ENCODE measurements around the gene DOCK6.

The DOCK6 gene

DNA sequence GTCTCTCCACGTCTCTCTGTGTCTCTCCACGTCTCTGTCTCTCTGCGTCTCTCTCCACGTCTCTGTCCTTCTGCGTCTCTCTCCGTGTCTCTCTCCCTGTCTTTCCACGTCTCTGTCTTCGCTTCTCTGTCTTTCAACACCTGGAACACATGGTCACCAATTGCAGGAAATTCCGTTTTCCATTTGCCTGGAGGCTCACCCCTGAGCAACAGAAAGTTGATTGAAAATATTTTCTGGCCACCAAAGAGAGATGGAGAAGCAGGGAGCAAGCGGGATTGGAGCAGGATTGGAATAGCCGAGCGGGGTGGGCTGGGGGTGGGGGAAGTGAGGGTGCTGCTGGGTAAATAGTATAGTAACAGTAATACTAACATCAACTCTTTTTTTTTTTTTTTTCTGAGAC is 66.6 kb downstream of the DOCK6 start:
- TF ChIP-seq CTCF (IDR thresholded peaks at IDR 0.05; ENCODE audit: low read depth, low read length), result no peak
- DNase-seq (ENCODE audit: extremely low read depth, low read depth), result no peak

GRCh38 chr19:11194656-11195558 is 67.4 kb downstream of the DOCK6 start:
- DNase-seq (ENCODE audit: extremely low read depth, low read depth), result no peak
- no peak for TF ChIP-seq CTCF (IDR thresholded peaks at IDR 0.05; ENCODE audit: low read depth, low read length)

DNA sequence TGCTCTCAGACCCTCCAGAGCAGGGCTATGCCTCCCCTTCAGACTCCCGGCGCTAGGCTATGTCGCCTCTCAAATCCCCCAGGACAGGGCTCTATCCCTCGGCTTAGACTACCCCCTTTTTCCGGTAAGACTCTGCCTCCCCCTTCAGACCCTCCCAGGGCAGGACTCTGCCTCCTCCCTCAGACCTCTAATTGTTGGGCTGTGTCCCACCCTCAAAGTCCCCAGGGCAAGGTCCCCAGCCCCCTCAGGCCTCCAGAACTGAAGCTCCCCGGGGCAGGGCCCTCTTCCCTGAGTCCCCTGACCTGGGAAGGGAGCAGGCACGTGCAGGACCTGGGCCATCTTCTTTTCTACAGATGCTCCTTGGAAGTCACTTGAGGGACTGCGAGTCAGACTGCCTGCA is 68.2 kb downstream of the DOCK6 start:
- no peak for DNase-seq (ENCODE audit: extremely low read depth, low read depth)
- TF ChIP-seq CTCF (IDR thresholded peaks at IDR 0.05; ENCODE audit: low read depth, low read length), result no peak

GRCh38 chr19:11192957-11193939 is 69.1 kb downstream of the DOCK6 start:
- TF ChIP-seq CTCF (IDR thresholded peaks at IDR 0.05; ENCODE audit: low read depth, low read length), result no peak
- DNase-seq (ENCODE audit: extremely low read depth, low read depth), result no peak

- no peak for DNase-seq (ENCODE audit: extremely low read depth, low read depth)
- no peak for TF ChIP-seq CTCF (IDR thresholded peaks at IDR 0.05; ENCODE audit: low read depth, low read length)
Observed at GRCh38 chr19:11191934-11192333, 70.4 kb downstream of the DOCK6 start.

DNA sequence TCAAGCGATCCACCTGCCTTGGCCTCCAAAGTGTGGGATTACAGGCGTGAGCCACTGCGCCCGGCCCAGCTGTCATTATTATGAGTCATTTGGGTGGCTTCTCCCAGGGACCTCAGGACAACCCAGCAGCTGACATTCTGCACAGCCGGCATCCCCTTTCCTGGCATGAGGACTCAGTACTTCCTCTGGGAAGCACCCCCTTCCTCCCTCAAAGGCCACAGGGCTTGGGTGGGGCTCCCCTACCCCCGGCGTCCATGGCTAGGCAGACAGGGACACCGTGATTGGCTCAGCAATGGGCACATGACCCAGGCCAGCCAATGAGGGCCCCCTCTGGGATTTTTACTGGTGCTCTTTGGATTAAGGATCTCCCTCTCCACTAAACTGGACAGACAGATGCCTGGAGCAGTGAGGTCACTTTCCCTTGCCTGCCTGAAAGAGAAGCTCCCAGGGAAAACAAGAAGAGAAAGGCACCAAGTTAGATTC is 71.0 kb downstream of the DOCK6 start:
- DNase-seq (ENCODE audit: extremely low read depth, low read depth), result no peak
- no peak for TF ChIP-seq CTCF (IDR thresholded peaks at IDR 0.05; ENCODE audit: low read depth, low read length)
